Heart left ventricle (tissue), 13 donors: ENCODE measurements around the gene RREB1.

ENCODE experiments used
- POLR2A ChIP-seq, 2 donors: fragments of 450-650 bp; IDR thresholded peaks; one replicate each; pipeline ENCODE4 v1.6.1; 2017; ENCODE audit warnings: antibody characterized with exemption in 2 of 2, mild to moderate bottlenecking in 2 of 2, moderate library complexity in 2 of 2
- TF ChIP-seq, protein P1 (sequence below), 12 donors: fragments of 200-600 bp; sonication (generic) in 4 of 12; IDR thresholded peaks; one replicate each; pipeline versions ENCODE4 v1.5.0 to v1.8.0; 2018 to 2022; ENCODE audit warnings: antibody characterized with exemption in 12 of 12, mild to moderate bottlenecking in 5 of 12
- donor health status: ischemic (EF 13 %, LVEDD 7.1; RV severe dilation, severe dysfunction).
- donor health status: DM: no; HTN: yes; CAD: no.
- donor health status: DM: no; HTN: no; CAD: no.
- donor health status: ischemic (EF 25% LVEDD 6.9; RV normal size, moderate dysfunction).
- donor health status: ischemic (EF 25% LVEDD 5.7; RV mildly dilated, moderate dysfunction).
- donor health status: ischemic (EF 35%, LVEDD 5.7; RV mildly dilated, moderate dysfunction).
- donor health status: nonischemic (EF 11% LVEDD 7.7; RV severe dilation, severe dysfunction).
- donor health status: DM: yes; HTN: yes; CAD: no.
- donor health status: PGD.
- donor health status: ischemic (EF 29% LVEDD 5.4; RV normal size, mild dysfunction).
- donor health status: nonischemic (EF 23%, LVEDD 6.1; RV moderate dilation, normal function).

DNA sequence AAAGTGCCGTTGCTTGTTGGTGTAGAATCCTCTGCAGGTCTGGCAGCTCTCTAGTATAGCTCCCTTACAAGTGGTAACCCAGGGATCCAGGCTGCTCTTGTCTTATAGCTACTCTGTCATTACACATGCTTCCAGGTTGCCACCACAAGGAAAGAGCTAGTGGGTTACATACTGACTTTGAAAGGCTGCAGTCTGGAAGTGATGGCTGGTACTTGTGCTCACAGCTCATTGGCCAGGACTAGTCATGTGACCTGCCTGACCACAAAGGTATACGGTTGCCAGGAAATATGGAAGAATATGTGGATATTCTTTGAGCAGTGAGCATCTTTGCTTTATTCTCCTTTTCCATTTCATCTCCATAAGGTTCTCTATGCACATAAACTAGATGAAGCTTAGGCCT lies 46.0 kb downstream of the RREB1 start:
- TF ChIP-seq, protein P1, sequence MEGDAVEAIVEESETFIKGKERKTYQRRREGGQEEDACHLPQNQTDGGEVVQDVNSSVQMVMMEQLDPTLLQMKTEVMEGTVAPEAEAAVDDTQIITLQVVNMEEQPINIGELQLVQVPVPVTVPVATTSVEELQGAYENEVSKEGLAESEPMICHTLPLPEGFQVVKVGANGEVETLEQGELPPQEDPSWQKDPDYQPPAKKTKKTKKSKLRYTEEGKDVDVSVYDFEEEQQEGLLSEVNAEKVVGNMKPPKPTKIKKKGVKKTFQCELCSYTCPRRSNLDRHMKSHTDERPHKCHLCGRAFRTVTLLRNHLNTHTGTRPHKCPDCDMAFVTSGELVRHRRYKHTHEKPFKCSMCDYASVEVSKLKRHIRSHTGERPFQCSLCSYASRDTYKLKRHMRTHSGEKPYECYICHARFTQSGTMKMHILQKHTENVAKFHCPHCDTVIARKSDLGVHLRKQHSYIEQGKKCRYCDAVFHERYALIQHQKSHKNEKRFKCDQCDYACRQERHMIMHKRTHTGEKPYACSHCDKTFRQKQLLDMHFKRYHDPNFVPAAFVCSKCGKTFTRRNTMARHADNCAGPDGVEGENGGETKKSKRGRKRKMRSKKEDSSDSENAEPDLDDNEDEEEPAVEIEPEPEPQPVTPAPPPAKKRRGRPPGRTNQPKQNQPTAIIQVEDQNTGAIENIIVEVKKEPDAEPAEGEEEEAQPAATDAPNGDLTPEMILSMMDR (IDR thresholded peaks at IDR 0.05), result no peak
- TF ChIP-seq POLR2A (IDR thresholded peaks at IDR 0.05), result no peak
